Uterus (tissue), 2 donors: Measurements from ENCODE around the gene WDR38.
A peak's percentile ranks its signal among the peaks of the same experiment; 100 is the strongest.

Experiments used
- POLR2A ChIP-seq, 2 donors: fragments of 450-650 bp; IDR thresholded peaks; one replicate each; pipeline ENCODE4 v1.6.1; 2016; ENCODE audit warnings: antibody characterized with exemption in 2 of 2, mild to moderate bottlenecking in 1 of 2, moderate library complexity in 1 of 2
- TF ChIP-seq, protein P1 (sequence below), 4 experiments: fragments of 200-600 bp in 2 of 4; fragments of 450-650 bp in 2 of 4; sonication (generic) in 2 of 4; IDR thresholded peaks; one replicate each; pipeline ENCODE4 v1.5.1; 2016 to 2019; ENCODE audit warnings: antibody characterized with exemption in 4 of 4, mild to moderate bottlenecking in 2 of 4, moderate library complexity in 1 of 4

DNA sequence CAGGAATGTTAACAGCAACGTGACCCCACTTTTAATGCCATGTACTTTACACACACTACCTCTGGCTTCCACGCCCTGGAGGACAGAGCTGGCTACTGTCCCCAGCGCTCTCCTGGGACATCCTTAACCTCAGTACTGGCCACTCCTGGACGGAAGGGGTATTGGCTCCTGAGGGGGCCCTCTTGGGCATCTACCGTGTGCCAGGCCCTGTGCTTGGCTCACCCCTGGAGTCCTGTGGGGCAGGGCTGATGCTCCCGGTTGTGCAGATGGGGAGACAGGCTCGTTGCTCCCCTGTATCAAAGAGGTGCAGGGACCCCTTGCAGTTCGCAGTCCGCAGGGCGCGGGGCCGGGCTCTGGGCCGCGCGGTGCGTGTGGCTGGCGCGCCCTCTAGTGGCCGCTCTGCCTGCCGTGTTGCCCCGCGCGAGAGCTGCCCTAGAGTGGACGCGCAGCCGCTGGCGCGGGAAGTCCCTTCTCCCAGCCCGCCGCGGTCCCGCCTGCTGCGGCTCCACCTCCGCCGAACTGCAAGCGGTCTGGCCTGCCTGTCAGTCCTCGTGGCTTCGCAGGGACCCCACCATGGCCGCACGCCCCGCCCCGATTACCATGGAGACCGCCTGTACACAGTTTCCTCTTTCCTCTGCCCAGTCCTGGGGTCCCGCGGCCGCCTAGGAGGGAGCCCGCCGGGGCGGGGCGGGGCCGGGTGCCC is at the start of gene WDR38:
- TF ChIP-seq, protein P1, sequence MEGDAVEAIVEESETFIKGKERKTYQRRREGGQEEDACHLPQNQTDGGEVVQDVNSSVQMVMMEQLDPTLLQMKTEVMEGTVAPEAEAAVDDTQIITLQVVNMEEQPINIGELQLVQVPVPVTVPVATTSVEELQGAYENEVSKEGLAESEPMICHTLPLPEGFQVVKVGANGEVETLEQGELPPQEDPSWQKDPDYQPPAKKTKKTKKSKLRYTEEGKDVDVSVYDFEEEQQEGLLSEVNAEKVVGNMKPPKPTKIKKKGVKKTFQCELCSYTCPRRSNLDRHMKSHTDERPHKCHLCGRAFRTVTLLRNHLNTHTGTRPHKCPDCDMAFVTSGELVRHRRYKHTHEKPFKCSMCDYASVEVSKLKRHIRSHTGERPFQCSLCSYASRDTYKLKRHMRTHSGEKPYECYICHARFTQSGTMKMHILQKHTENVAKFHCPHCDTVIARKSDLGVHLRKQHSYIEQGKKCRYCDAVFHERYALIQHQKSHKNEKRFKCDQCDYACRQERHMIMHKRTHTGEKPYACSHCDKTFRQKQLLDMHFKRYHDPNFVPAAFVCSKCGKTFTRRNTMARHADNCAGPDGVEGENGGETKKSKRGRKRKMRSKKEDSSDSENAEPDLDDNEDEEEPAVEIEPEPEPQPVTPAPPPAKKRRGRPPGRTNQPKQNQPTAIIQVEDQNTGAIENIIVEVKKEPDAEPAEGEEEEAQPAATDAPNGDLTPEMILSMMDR (IDR thresholded peaks at IDR 0.05), result peak; percentile 97 to 99 (median 98)
- no peak for TF ChIP-seq POLR2A (IDR thresholded peaks at IDR 0.05)
